Adrenal gland (tissue), 5 donors: ENCODE data around the gene RNF180.

ENCODE experiments used
- CTCF ChIP-seq, 6 experiments: fragments of 450-650 bp in 4 of 6; fragments of 200-600 bp in 2 of 6; sonication (generic) in 1 of 6; IDR thresholded peaks; 1 replicate in 5 of 6; 2 replicates in 1 of 6; pipeline versions ENCODE4 v1.5.1 to v1.8.0; 2016 to 2021; ENCODE audit warnings: antibody characterized with exemption in 6 of 6, mild to moderate bottlenecking in 2 of 6, moderate library complexity in 1 of 6
- POLR2A ChIP-seq, 2 donors: fragments of 450-650 bp; IDR thresholded peaks; one replicate each; pipeline ENCODE4 v1.6.1; 2017; ENCODE audit warnings: antibody characterized with exemption in 2 of 2, mild to moderate bottlenecking in 2 of 2, moderate library complexity in 1 of 2
- donor health status: DM: no; HTN: no; CAD: no.

GRCh38 chr5:64229163-64229774 lies 63.6 kb downstream of the RNF180 start:
- peak; percentile 55 to 80 (median 72) for TF ChIP-seq CTCF (IDR thresholded peaks at IDR 0.05)
- TF ChIP-seq POLR2A (IDR thresholded peaks at IDR 0.05): no peak
